Measurements from ENCODE around the gene PDE6G.

GRCh38 chr17:81607431-81607830 is 48.9 kb downstream of the PDE6G start:
- TF ChIP-seq RBAK (tag by site-specific recombination; IDR thresholded peaks at IDR 0.05): no peak
- TF ChIP-seq, protein P1, sequence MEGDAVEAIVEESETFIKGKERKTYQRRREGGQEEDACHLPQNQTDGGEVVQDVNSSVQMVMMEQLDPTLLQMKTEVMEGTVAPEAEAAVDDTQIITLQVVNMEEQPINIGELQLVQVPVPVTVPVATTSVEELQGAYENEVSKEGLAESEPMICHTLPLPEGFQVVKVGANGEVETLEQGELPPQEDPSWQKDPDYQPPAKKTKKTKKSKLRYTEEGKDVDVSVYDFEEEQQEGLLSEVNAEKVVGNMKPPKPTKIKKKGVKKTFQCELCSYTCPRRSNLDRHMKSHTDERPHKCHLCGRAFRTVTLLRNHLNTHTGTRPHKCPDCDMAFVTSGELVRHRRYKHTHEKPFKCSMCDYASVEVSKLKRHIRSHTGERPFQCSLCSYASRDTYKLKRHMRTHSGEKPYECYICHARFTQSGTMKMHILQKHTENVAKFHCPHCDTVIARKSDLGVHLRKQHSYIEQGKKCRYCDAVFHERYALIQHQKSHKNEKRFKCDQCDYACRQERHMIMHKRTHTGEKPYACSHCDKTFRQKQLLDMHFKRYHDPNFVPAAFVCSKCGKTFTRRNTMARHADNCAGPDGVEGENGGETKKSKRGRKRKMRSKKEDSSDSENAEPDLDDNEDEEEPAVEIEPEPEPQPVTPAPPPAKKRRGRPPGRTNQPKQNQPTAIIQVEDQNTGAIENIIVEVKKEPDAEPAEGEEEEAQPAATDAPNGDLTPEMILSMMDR (tag by site-specific recombination; IDR thresholded peaks at IDR 0.05): no peak
- TF ChIP-seq ZNF202 (tag by site-specific recombination; IDR thresholded peaks at IDR 0.05; ENCODE audit: borderline replicate concordance): no peak
- TF ChIP-seq MEIS1 (CRISPR knock-in tag; IDR thresholded peaks at IDR 0.05; ENCODE audit: borderline replicate concordance): no peak
